PFSK-1 (cell line): Measurements from ENCODE around the gene PTPRN2.

ENCODE experiments used
- POLR2AphosphoS5 ChIP-seq: IDR thresholded peaks from 2 replicates; pipeline ENCODE4 v1.6.1; 2012; ENCODE audit warnings: low read depth, mild to moderate bottlenecking, control low read depth, low read length, moderate library complexity
- REST ChIP-seq, 2 experiments: IDR thresholded peaks; 2 replicates each; pipeline versions ENCODE4 v1.6.1 to v1.8.0; 2011 to 2012; ENCODE audit warnings: low read depth in 2 of 2, low read length in 2 of 2, control low read depth in 1 of 2, inconsistent platforms in 1 of 2, mild to moderate bottlenecking in 1 of 2, moderate library complexity in 1 of 2; ENCODE audit not compliant: insufficient read depth in 1 of 2
- SIN3A ChIP-seq: IDR thresholded peaks from 2 replicates; pipeline ENCODE4 v1.6.1; 2012; ENCODE audit warnings: mild to moderate bottlenecking, low read length, moderate library complexity, borderline replicate concordance; ENCODE audit not compliant: insufficient read depth
- TAF1 ChIP-seq: IDR thresholded peaks from 2 replicates; pipeline ENCODE4 v1.6.1; 2012; ENCODE audit warnings: low read length, control low read depth, borderline replicate concordance; ENCODE audit not compliant: insufficient read depth

- no peak for TF ChIP-seq SIN3A
- TF ChIP-seq TAF1: no peak
- TF ChIP-seq POLR2AphosphoS5: no peak
- no peak for TF ChIP-seq REST (IDR thresholded peaks at IDR 0.05; ENCODE audit: insufficient read depth in 1 of 2, low read depth in 2 of 2, low read length in 2 of 2)
These were observed 570.2 kb downstream of the PTPRN2 start for GRCh38 chr7:158017111-158018097.
